HepG2 (cell line): ENCODE measurements around the gene CHKB. TPM values are rescaled to one million over a fixed set of nuclear protein-coding genes. Genes with fewer than 3 reads are reported as not detected.

Experiments
- ADNP ChIP-seq: sonication (generic); formaldehyde crosslinking; IDR thresholded peaks from 2 replicates; pipeline ENCODE4 v1.4.0; 2020; ENCODE audit warnings: missing genetic modification reagents
- ASH2L ChIP-seq: fragments of 300-600, 200-600 bp; sonication (generic); IDR thresholded peaks from 2 replicates; pipeline ENCODE4 v1.7.0; 2017; ENCODE audit warnings: low read depth, mild to moderate bottlenecking, moderate library complexity, mixed read lengths, low read length; ENCODE audit not compliant: insufficient read length
- CBFB ChIP-seq: sonication (generic); formaldehyde crosslinking; IDR thresholded peaks from 2 replicates; pipeline ENCODE4 v1.4.0; 2020; ENCODE audit warnings: missing genetic modification reagents
- JARID2 ChIP-seq: sonication (generic); formaldehyde crosslinking; IDR thresholded peaks from 2 replicates; pipeline ENCODE4 v1.8.1; 2023; ENCODE audit warnings: missing genetic modification reagents, inconsistent platforms; ENCODE audit not compliant: insufficient replicate concordance
- KDM5A ChIP-seq: fragments of 200-600 bp; sonication (generic); IDR thresholded peaks from 2 replicates; pipeline ENCODE4 v1.7.0; 2018; ENCODE audit warnings: antibody characterized with exemption, mild to moderate bottlenecking, low read length, borderline replicate concordance
- NBN ChIP-seq: fragments of 450-650 bp; conservative IDR thresholded peaks from 2 replicates; pipeline ENCODE4 v1.6.1; 2017
- NONO ChIP-seq, 2 experiments: fragments of 450-650 bp in 1 of 2; sonication (generic) in 1 of 2; formaldehyde crosslinking in 1 of 2; IDR thresholded peaks in 1 of 2; conservative IDR thresholded peaks in 1 of 2; 2 replicates each; pipeline versions ENCODE4 v1.6.1 to v1.8.0; 2017 to 2022; ENCODE audit warnings: mild to moderate bottlenecking in 1 of 2, missing genetic modification reagents in 1 of 2, moderate library complexity in 1 of 2
- PAF1 ChIP-seq: IDR thresholded peaks from 2 replicates; pipeline ENCODE4 v1.6.1; 2016; ENCODE audit warnings: missing genetic modification reagents, missing compliant biosample characterization
- SP1 ChIP-seq, 2 experiments: fragments of 450-650 bp in 1 of 2; sonication (generic) in 1 of 2; formaldehyde crosslinking in 1 of 2; IDR thresholded peaks; 2 replicates each; pipeline versions ENCODE4 v1.4.0 to v1.6.1; 2016 to 2020; ENCODE audit warnings: missing genetic modification reagents in 1 of 2
- SRSF9 ChIP-seq: fragments of 200-400 bp; formaldehyde crosslinking; IDR thresholded peaks from 2 replicates; pipeline ENCODE4 v1.6.1; 2018; ENCODE audit warnings: borderline replicate concordance, mild to moderate bottlenecking, low read depth, low read length; ENCODE audit not compliant: insufficient read depth, poor library complexity, severe bottlenecking
- TARDBP ChIP-seq: sonication (generic); formaldehyde crosslinking; IDR thresholded peaks from 2 replicates; pipeline ENCODE4 v1.8.0; 2022; ENCODE audit warnings: mild to moderate bottlenecking, missing genetic modification reagents
- THAP9 ChIP-seq: sonication (generic); formaldehyde crosslinking; IDR thresholded peaks from 2 replicates; pipeline ENCODE4; 2020; ENCODE audit warnings: missing genetic modification reagents, mild to moderate bottlenecking, borderline replicate concordance
- ZBTB2 ChIP-seq: sonication (generic); formaldehyde crosslinking; IDR thresholded peaks from 2 replicates; pipeline ENCODE4 v1.8.0; 2022; ENCODE audit warnings: low read depth, missing genetic modification reagents
- ZNF10 ChIP-seq: sonication (generic); formaldehyde crosslinking; IDR thresholded peaks from 2 replicates; pipeline ENCODE4 v1.4.0; 2020; ENCODE audit warnings: mild to moderate bottlenecking, low read depth, missing genetic modification reagents, borderline replicate concordance
- ZNF34 ChIP-seq: sonication (generic); formaldehyde crosslinking; IDR thresholded peaks from 2 replicates; pipeline ENCODE4 v1.4.0; 2020; ENCODE audit warnings: mild to moderate bottlenecking, missing genetic modification reagents, borderline replicate concordance
- ZNF451 ChIP-seq: sonication (generic); formaldehyde crosslinking; IDR thresholded peaks from 2 replicates; pipeline ENCODE4 v1.5.0; 2020; ENCODE audit warnings: mild to moderate bottlenecking, missing genetic modification reagents
- ZNF547 ChIP-seq: sonication (generic); formaldehyde crosslinking; IDR thresholded peaks from 2 replicates; pipeline ENCODE4 v1.5.1; 2020; ENCODE audit warnings: mild to moderate bottlenecking, missing genetic modification reagents
- ZNF607 ChIP-seq: sonication (generic); formaldehyde crosslinking; IDR thresholded peaks from 2 replicates; pipeline ENCODE4 v1.5.1; 2020; ENCODE audit warnings: missing genetic modification reagents, mild to moderate bottlenecking, borderline replicate concordance
- ZNF614 ChIP-seq: IDR thresholded peaks from 2 replicates; pipeline ENCODE4 v1.6.1; 2018; ENCODE audit warnings: missing biosample characterization, missing genetic modification reagents, inconsistent platforms, borderline replicate concordance
- polyA plus RNA-seq, 8 experiments: library from polyadenylated mRNA; depleted of rRNA in 3 of 8; stranded (reverse) in 7 of 8; unstranded in 1 of 8; fragments of >200 nt; fragmentation: Illumina TruSeq in 4 of 8; extraction: Trizol in 4 of 8; gene quantifications; 2 replicates each; pipeline versions ENCODE4 v1.2.1 to v1.2.3, GENCODE V29; 2011 to 2016; ENCODE audit warnings: low read depth in 4 of 8, missing spikeins in 1 of 8, mixed read lengths in 1 of 8; ENCODE audit not compliant: insufficient read depth in 1 of 8
- total RNA-seq, 5 experiments: library from RNA; depleted of rRNA; stranded (reverse); fragments of >200 nt; fragmentation: Illumina TruSeq; extraction: Trizol; gene quantifications; 2 replicates each; pipeline ENCODE4 v1.2.3, GENCODE V29; 2016; ENCODE audit warnings: low read depth in 1 of 5
- TF ChIP-seq, protein P1 (sequence below), 2 experiments: IDR thresholded peaks; 2 replicates each; pipeline ENCODE4 v1.6.1; 2011 to 2012; ENCODE audit warnings: low read length in 2 of 2, borderline replicate concordance in 1 of 2, low read depth in 1 of 2, mild to moderate bottlenecking in 1 of 2, moderate library complexity in 1 of 2

The CHKB gene
- total and polyA plus RNA-seq, 2 of the 13 experiments (the other 11 are each of a cell fraction or from before 2014, with no cell fraction given) = 24.5 to 42.7 TPM

DNA sequence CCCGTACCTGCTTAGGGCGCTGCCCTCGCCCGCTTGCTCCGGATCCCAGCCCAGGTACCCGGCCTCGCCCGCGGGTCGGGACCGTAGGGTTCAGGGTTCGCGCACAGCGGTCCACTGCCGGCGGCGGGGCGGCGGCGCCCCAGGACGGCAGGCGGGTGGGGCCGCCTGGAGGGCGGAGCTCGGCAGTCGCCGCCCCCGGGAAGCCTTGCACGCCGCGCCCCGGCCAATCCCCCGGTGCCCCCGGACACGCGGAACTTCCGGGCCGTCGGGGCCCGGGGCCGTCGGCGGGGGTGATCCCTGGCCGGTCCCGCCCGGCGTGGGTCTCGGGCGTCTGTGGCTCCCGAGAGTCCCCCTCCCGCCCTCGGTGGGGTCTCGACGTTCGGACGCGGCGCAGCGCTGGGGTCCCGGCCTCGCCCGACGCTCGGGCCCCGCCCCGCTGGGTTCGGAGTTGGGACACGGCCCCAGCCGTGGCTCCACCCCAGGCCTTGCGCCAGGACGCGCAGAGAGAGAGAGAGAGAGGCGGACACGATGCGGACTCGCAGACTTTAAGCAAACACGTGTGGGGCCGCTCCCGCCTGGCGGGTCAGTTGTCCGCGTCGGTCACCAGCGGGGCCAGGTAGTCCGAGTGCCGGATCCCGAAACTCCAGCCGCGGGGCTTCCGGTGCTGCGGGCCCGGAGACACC, 52.6 kb downstream of the CHKB start, which contains the start of gene TYMP (continued):
- TF ChIP-seq, protein P1, sequence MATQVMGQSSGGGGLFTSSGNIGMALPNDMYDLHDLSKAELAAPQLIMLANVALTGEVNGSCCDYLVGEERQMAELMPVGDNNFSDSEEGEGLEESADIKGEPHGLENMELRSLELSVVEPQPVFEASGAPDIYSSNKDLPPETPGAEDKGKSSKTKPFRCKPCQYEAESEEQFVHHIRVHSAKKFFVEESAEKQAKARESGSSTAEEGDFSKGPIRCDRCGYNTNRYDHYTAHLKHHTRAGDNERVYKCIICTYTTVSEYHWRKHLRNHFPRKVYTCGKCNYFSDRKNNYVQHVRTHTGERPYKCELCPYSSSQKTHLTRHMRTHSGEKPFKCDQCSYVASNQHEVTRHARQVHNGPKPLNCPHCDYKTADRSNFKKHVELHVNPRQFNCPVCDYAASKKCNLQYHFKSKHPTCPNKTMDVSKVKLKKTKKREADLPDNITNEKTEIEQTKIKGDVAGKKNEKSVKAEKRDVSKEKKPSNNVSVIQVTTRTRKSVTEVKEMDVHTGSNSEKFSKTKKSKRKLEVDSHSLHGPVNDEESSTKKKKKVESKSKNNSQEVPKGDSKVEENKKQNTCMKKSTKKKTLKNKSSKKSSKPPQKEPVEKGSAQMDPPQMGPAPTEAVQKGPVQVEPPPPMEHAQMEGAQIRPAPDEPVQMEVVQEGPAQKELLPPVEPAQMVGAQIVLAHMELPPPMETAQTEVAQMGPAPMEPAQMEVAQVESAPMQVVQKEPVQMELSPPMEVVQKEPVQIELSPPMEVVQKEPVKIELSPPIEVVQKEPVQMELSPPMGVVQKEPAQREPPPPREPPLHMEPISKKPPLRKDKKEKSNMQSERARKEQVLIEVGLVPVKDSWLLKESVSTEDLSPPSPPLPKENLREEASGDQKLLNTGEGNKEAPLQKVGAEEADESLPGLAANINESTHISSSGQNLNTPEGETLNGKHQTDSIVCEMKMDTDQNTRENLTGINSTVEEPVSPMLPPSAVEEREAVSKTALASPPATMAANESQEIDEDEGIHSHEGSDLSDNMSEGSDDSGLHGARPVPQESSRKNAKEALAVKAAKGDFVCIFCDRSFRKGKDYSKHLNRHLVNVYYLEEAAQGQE (IDR thresholded peaks at IDR 0.05; ENCODE audit: borderline replicate concordance in 1 of 2, low read depth in 1 of 2, low read length in 2 of 2) = no peak
- TF ChIP-seq TARDBP (peak; percentile 15; the same call in 1 of the 2 replicates), NONO (IDR thresholded peaks at IDR 0.05) (no peak), NONO (CRISPR knock-in tag; conservative IDR thresholded peaks at IDR 0.05) (0 out of 2 replicates have a peak, but pooled peaks have one; percentile 58), ZNF34 (CRISPR knock-in tag) (no peak), ZNF607 (CRISPR knock-in tag) (no peak; the same call in 1 of the 2 replicates), NBN (no peak), CBFB (CRISPR knock-in tag) (peak; percentile 9; the same call in 1 of the 2 replicates), SP1 (IDR thresholded peaks at IDR 0.05) (no peak), SP1 (CRISPR knock-in tag; IDR thresholded peaks at IDR 0.05) (peak; percentile 55; the same call in 1 of the 2 replicates), JARID2 (CRISPR knock-in tag) (no peak), ADNP (CRISPR knock-in tag) (no peak), SRSF9 (no peak), THAP9 (peak; percentile 56; the same call in 1 of the 2 replicates), KDM5A (no peak), ZNF547 (CRISPR knock-in tag) (no peak; the same call in 1 of the 2 replicates), ZNF10 (CRISPR knock-in tag) (no peak), PAF1 (CRISPR knock-in tag) (no peak), ZNF614 (CRISPR knock-in tag) (no peak), ASH2L (peak; percentile 25), ZNF451 (CRISPR knock-in tag) (0 out of 2 replicates have a peak, but pooled peaks have one; percentile 53), ZBTB2 (CRISPR knock-in tag) (peak; percentile 63)
